K562 (cell line): ENCODE data around the gene METTL2B. TPM values are rescaled to one million over a fixed set of nuclear protein-coding genes. Genes with fewer than 3 reads are reported as not detected.

Experiments used
- CBFB ChIP-seq: sonication (generic); formaldehyde crosslinking; IDR thresholded peaks from 2 replicates; pipeline ENCODE4 v1.4.0; 2020; ENCODE audit warnings: mild to moderate bottlenecking, missing genetic modification reagents
- CXXC5 ChIP-seq: fragments of 250-450 bp; sonication (Bioruptor Pico); IDR thresholded peaks from 2 replicates; pipeline ENCODE4 v1.8.0; 2022; ENCODE audit warnings: inconsistent platforms, mild to moderate bottlenecking, moderate library complexity
- E2F3 ChIP-seq: fragments of 250-450 bp; sonication (Bioruptor Pico); IDR thresholded peaks from 2 replicates; pipeline ENCODE4 v1.4.0; 2020; ENCODE audit warnings: mild to moderate bottlenecking
- E2F8 ChIP-seq: fragments of 450-650 bp; IDR thresholded peaks from 2 replicates; pipeline ENCODE4 v1.7.1; 2018; ENCODE audit warnings: mild to moderate bottlenecking, low read depth; ENCODE audit not compliant: partially characterized antibody
- FOXK1 ChIP-seq: sonication (generic); formaldehyde crosslinking; IDR thresholded peaks from 2 replicates; pipeline ENCODE4 v1.8.0; 2022; ENCODE audit warnings: missing genetic modification reagents, mild to moderate bottlenecking, borderline replicate concordance
- HINFP ChIP-seq: fragments of 450-650 bp; conservative IDR thresholded peaks from 2 replicates; pipeline ENCODE4 v1.6.1; 2016; ENCODE audit warnings: missing genetic modification characterization, low read depth, mild to moderate bottlenecking, control low read depth, missing compliant biosample characterization
- HMGXB4 ChIP-seq: sonication (generic); formaldehyde crosslinking; IDR thresholded peaks from 2 replicates; pipeline ENCODE4 v1.8.1; 2023; ENCODE audit warnings: mild to moderate bottlenecking, missing genetic modification reagents
- LCOR ChIP-seq: sonication (generic); formaldehyde crosslinking; IDR thresholded peaks from 2 replicates; pipeline ENCODE4 v1.8.0; 2022; ENCODE audit warnings: mild to moderate bottlenecking, missing genetic modification reagents
- MITF ChIP-seq: IDR thresholded peaks from 2 replicates; pipeline ENCODE4 v1.6.1; 2014; ENCODE audit warnings: antibody characterized with exemption
- NKRF ChIP-seq: fragments of 450-650 bp; IDR thresholded peaks from 2 replicates; pipeline ENCODE4 v1.6.1; 2016; ENCODE audit warnings: borderline replicate concordance
- POLR2A ChIP-seq: fragments of 450-650 bp; conservative IDR thresholded peaks from 2 replicates; pipeline ENCODE4 v1.6.1; 2016
- SMARCE1 ChIP-seq: fragments of 450-650 bp; IDR thresholded peaks from 2 replicates; pipeline ENCODE4 v1.7.1; 2016; ENCODE audit warnings: mild to moderate bottlenecking
- TAF9B ChIP-seq: fragments of 450-650 bp; IDR thresholded peaks from 2 replicates; pipeline ENCODE4 v1.6.1; 2018; ENCODE audit warnings: mild to moderate bottlenecking; ENCODE audit not compliant: partially characterized antibody
- TOE1 ChIP-seq, 2 experiments: fragments of 450-650 bp in 1 of 2; sonication (generic) in 1 of 2; formaldehyde crosslinking in 1 of 2; IDR thresholded peaks; 2 replicates each; pipeline versions ENCODE4 v1.7.1 to v1.8.0; 2016 to 2022; ENCODE audit warnings: borderline replicate concordance in 2 of 2, mild to moderate bottlenecking in 2 of 2, antibody characterized with exemption in 1 of 2, inconsistent platforms in 1 of 2, low read depth in 1 of 2, missing genetic modification reagents in 1 of 2, moderate library complexity in 1 of 2
- polyA plus RNA-seq, 8 experiments: library from polyadenylated mRNA; depleted of rRNA in 4 of 8; stranded (reverse) in 5 of 8; unstranded in 3 of 8; fragments of >200 nt; fragmentation: Nextera tagmentation in 2 of 8; fragmentation: Illumina TruSeq in 1 of 8; extraction: Ambion mirVana in 2 of 8; extraction: Trizol in 1 of 8; gene quantifications; 2 replicates each; pipeline versions ENCODE4 v1.2.1 to v1.2.3, GENCODE V29; 2011 to 2014; ENCODE audit warnings: inconsistent platforms in 1 of 8, missing spikeins in 1 of 8
- total RNA-seq, 7 experiments: library from RNA; depleted of rRNA in 6 of 7; stranded (reverse); fragments of >200 nt in 6 of 7; fragmentation: Illumina TruSeq in 2 of 7; extraction: Trizol in 2 of 7; gene quantifications; 2 replicates each; pipeline versions ENCODE4 v1.2.1 to v1.2.3, GENCODE V29; 2011 to 2021; ENCODE audit warnings: low replicate concordance in 1 of 7

Gene METTL2B
- total and polyA plus RNA-seq, 9 of the 15 experiments (the other 6 are each of a cell fraction or from before 2014, with no cell fraction given) = 35.9 to 95.7 (median 79.2) TPM

GRCh38 chr7:128476402-128477335 lies at the start of gene METTL2B (continued):
- TF ChIP-seq TOE1 (IDR thresholded peaks at IDR 0.05; ENCODE audit: borderline replicate concordance) (0 out of 2 replicates have a peak, but pooled peaks have one; percentile 34), TOE1 (CRISPR knock-in tag; IDR thresholded peaks at IDR 0.05; ENCODE audit: borderline replicate concordance, low read depth) (peak; percentile 80; the same call in 1 of the 2 replicates), CBFB (CRISPR knock-in tag) (peak; percentile 88), SMARCE1 (peak; percentile 69), CXXC5 (peak; percentile 98), E2F3 (CRISPR knock-in tag) (peak; percentile 99), HMGXB4 (CRISPR knock-in tag) (peak; percentile 85; the same call in 1 of the 2 replicates), LCOR (peak; percentile 99), MITF (0 out of 2 replicates have a peak, but pooled peaks have one; percentile 8), NKRF (peak; percentile 84; the same call in 1 of the 2 replicates), FOXK1 (CRISPR knock-in tag) (peak; percentile 81; the same call in 1 of the 2 replicates), E2F8 (peak; percentile 98), POLR2A (peak; percentile 95), HINFP (peak; percentile 7; the same call in 1 of the 2 replicates), TAF9B (peak; percentile 83)
